H9 (cell line): ENCODE results near the gene CCNQ. TPM values are rescaled to one million over a fixed set of nuclear protein-coding genes. Genes with fewer than 3 reads are reported as not detected.

ENCODE experiments used
- DNase-seq: peaks from one replicate; pipeline ENCODE4 v3.0.0-alpha.2; 2017
- H2AFZ ChIP-seq: one replicate; pipeline ENCODE4 v1.6.1; 2013; ENCODE audit warnings: mild to moderate bottlenecking, low read length, control low read depth, moderate library complexity
- H2AK5ac ChIP-seq: 2 replicates; pipeline ENCODE4 v1.6.1; 2013; ENCODE audit warnings: low read length, control low read depth, mixed read lengths; ENCODE audit not compliant: insufficient read length
- H2BK120ac ChIP-seq: one replicate; pipeline ENCODE4 v1.6.1; 2013; ENCODE audit warnings: low read depth, mild to moderate bottlenecking, low read length, control low read depth, inconsistent platforms; ENCODE audit not compliant: poor library complexity, severe bottlenecking
- H2BK12ac ChIP-seq: 2 replicates; pipeline ENCODE4 v1.6.1; 2013; ENCODE audit warnings: low read length, control low read depth, mixed read lengths, low read depth; ENCODE audit not compliant: insufficient read length
- H2BK15ac ChIP-seq: 2 replicates; pipeline ENCODE4 v1.6.1; 2013; ENCODE audit warnings: low read depth, low read length, control low read depth
- H2BK20ac ChIP-seq: one replicate; pipeline ENCODE4 v1.6.1; 2013; ENCODE audit warnings: low read depth, mild to moderate bottlenecking, low read length, control low read depth, inconsistent platforms; ENCODE audit not compliant: poor library complexity, severe bottlenecking
- H2BK5ac ChIP-seq: 2 replicates; pipeline ENCODE4 v1.6.1; 2013; ENCODE audit warnings: low read length, control low read depth, mixed read lengths; ENCODE audit not compliant: insufficient read length
- H3K14ac ChIP-seq: 2 replicates; pipeline ENCODE4 v1.6.1; 2013; ENCODE audit warnings: low read length, control low read depth; ENCODE audit not compliant: insufficient read depth
- H3K18ac ChIP-seq: 2 replicates; pipeline ENCODE4 v1.6.1; 2013; ENCODE audit warnings: low read depth, mild to moderate bottlenecking, mixed read lengths, low read length, control low read depth; ENCODE audit not compliant: insufficient read length
- H3K23ac ChIP-seq: 2 replicates; pipeline ENCODE4 v1.6.1; 2013; ENCODE audit warnings: low read length, control low read depth, mixed read lengths, low read depth; ENCODE audit not compliant: insufficient read length
- H3K23me2 ChIP-seq: 2 replicates; pipeline ENCODE4 v1.6.1; 2013; ENCODE audit warnings: low read depth, mild to moderate bottlenecking, mixed read lengths, low read length, control low read depth; ENCODE audit not compliant: insufficient read length, poor library complexity, severe bottlenecking
- H3K27ac ChIP-seq: 2 replicates; pipeline ENCODE4 v1.5.1; 2013; ENCODE audit warnings: low read length, control low read depth, mixed read lengths, low read depth; ENCODE audit not compliant: insufficient read length
- H3K27me3 ChIP-seq: 2 replicates; pipeline ENCODE4 v1.6.1; 2013; ENCODE audit warnings: low read length, control low read depth, inconsistent platforms; ENCODE audit not compliant: insufficient read depth
- H3K4ac ChIP-seq: 2 replicates; pipeline ENCODE4 v1.6.1; 2013; ENCODE audit warnings: low read depth, mild to moderate bottlenecking, control low read depth, inconsistent platforms, low read length, moderate library complexity
- H3K4me1 ChIP-seq: 2 replicates; pipeline ENCODE4 v1.6.1; 2013; ENCODE audit warnings: low read length, control low read depth, inconsistent platforms; ENCODE audit not compliant: insufficient read depth
- H3K4me2 ChIP-seq: 2 replicates; pipeline ENCODE4 v1.6.1; 2013; ENCODE audit warnings: low read length, control low read depth, mixed read lengths; ENCODE audit not compliant: insufficient read length, insufficient read depth
- H3K56ac ChIP-seq: 2 replicates; pipeline ENCODE4 v1.6.1; 2013; ENCODE audit warnings: low read depth, mild to moderate bottlenecking, mixed read lengths, low read length, control low read depth; ENCODE audit not compliant: insufficient read length
- H3K79me1 ChIP-seq: 2 replicates; pipeline ENCODE4 v1.6.1; 2013; ENCODE audit warnings: low read depth, mild to moderate bottlenecking, moderate library complexity, low read length, control low read depth, inconsistent platforms; ENCODE audit not compliant: insufficient read depth, poor library complexity, severe bottlenecking
- H3K79me2 ChIP-seq: 2 replicates; pipeline ENCODE4 v1.6.1; 2013; ENCODE audit warnings: low read length, control low read depth, inconsistent platforms; ENCODE audit not compliant: insufficient read depth
- H3K9ac ChIP-seq: 2 replicates; pipeline ENCODE4 v1.6.1; 2013; ENCODE audit warnings: low read length, control low read depth, mixed read lengths; ENCODE audit not compliant: insufficient read length; ENCODE audit errors: extremely low read depth
- H3K9me3 ChIP-seq: one replicate; pipeline ENCODE4 v1.6.1; 2013; ENCODE audit warnings: low read depth, low read length, inconsistent platforms; ENCODE audit not compliant: control insufficient read depth
- H3T11ph ChIP-seq: one replicate; pipeline ENCODE4 v1.6.1; 2013; ENCODE audit warnings: mild to moderate bottlenecking, low read length, control low read depth, inconsistent platforms
- H4K20me1 ChIP-seq: one replicate; pipeline ENCODE4 v1.6.1; 2013; ENCODE audit not compliant: control insufficient read depth, insufficient read length, insufficient read depth
- H4K5ac ChIP-seq: 2 replicates; pipeline ENCODE4 v1.6.1; 2013; ENCODE audit warnings: low read depth, mild to moderate bottlenecking, mixed read lengths, low read length, control low read depth; ENCODE audit not compliant: insufficient read length
- H4K8ac ChIP-seq: replicated peaks from 2 replicates; pipeline ENCODE4 v1.6.1; 2013; ENCODE audit warnings: low read length, control low read depth, mixed read lengths, low read depth; ENCODE audit not compliant: insufficient read length
- H4K91ac ChIP-seq: 2 replicates; pipeline ENCODE4 v1.6.1; 2013; ENCODE audit warnings: low read depth, mild to moderate bottlenecking, moderate library complexity, mixed read lengths, low read length, control low read depth; ENCODE audit not compliant: insufficient read length
- H3K27ac Mint-ChIP-seq, 3 experiments: 2 replicates in 2 of 3; 3 replicates in 1 of 3; pipeline ENCODE4 v1.8.0; 2020 to 2021; ENCODE audit warnings: mixed read lengths in 3 of 3, mild to moderate bottlenecking in 1 of 3, moderate library complexity in 1 of 3
- H3K27me3 Mint-ChIP-seq: 2 replicates; pipeline ENCODE4 v1.8.0; 2021; ENCODE audit warnings: low read depth, mild to moderate bottlenecking, moderate library complexity, mixed read lengths
- H3K36me3 Mint-ChIP-seq, 3 experiments: 2 replicates in 2 of 3; 3 replicates in 1 of 3; pipeline ENCODE4 v1.8.0; 2020 to 2021; ENCODE audit warnings: low read depth in 3 of 3, mixed read lengths in 3 of 3; ENCODE audit not compliant: insufficient read depth in 1 of 3
- H3K4me1 Mint-ChIP-seq, 2 experiments: 2 replicates each; pipeline ENCODE4 v1.8.0; 2020; ENCODE audit warnings: mixed read lengths in 2 of 2
- H3K4me3 Mint-ChIP-seq, 2 experiments: 2 replicates in 1 of 2; 3 replicates in 1 of 2; pipeline ENCODE4 v1.8.0; 2020 to 2021; ENCODE audit warnings: mild to moderate bottlenecking in 2 of 2, mixed read lengths in 2 of 2, moderate library complexity in 1 of 2
- H3K9me3 Mint-ChIP-seq, 2 experiments: 2 replicates in 1 of 2; 3 replicates in 1 of 2; pipeline ENCODE4 v1.8.0; 2020; ENCODE audit warnings: mild to moderate bottlenecking in 2 of 2, mixed read lengths in 2 of 2, moderate library complexity in 1 of 2
- CTCF ChIP-seq: fragments of 200-600 bp; sonication (generic); conservative IDR thresholded peaks from 3 replicates; pipeline ENCODE4 v1.8.0; 2021; ENCODE audit warnings: antibody characterized with exemption, mild to moderate bottlenecking
- WGBS: extraction: QIAGEN DNeasy Blood & Tissue Kit; methylation state at CpG from one replicate; pipeline ENCODE4 v1.1.7; 2013; ENCODE audit warnings: missing lambda C conversion rate, low lambda C conversion rate, mixed read lengths; ENCODE audit not compliant: insufficient read length; ENCODE audit errors: extremely low coverage; 5-methylcytosine and 5-hydroxymethylcytosine counted together
- total RNA-seq: library from RNA; stranded (reverse); gene quantifications from 2 replicates; pipeline ENCODE4 v1.2.1, GENCODE V29; 2021

Gene CCNQ
- total RNA-seq, 1 experiment from 2014 or later, result 18.4 TPM

- peak; percentile 71 for TF ChIP-seq CTCF
These were observed 44.3 kb downstream of the CCNQ start for GRCh38 chrX:153554519-153555167.

More at GRCh38 chrX:153554519-153555167, 44.3 kb downstream of the CCNQ start:
- Histone ChIP-seq H2BK12ac (no peak overlapping the region), H3K9me3 (peaks cover 51% of the 10 kb centered on the region), H3K79me1 (no peaks in the 10 kb centered on the region), H4K91ac (no peak overlapping the region), H4K20me1 (no peaks in the 10 kb centered on the region), H3K9ac (no peak overlapping the region), H3K27me3 (no peaks in the 10 kb centered on the region), H4K8ac (no peak overlapping the region), H2BK5ac (no peak overlapping the region), H3K14ac (no peak overlapping the region), H3K4me1 (no peaks in the 10 kb centered on the region), H3K23me2 (no peaks in the 10 kb centered on the region), H3K4me2 (no peak overlapping the region), H2AFZ (no peak overlapping the region), H3K27ac (no peak overlapping the region), H3K79me2 (no peaks in the 10 kb centered on the region), H2BK15ac (no peak overlapping the region), H4K5ac (no peak overlapping the region), H3T11ph (no peak overlapping the region), H3K4ac (no peak overlapping the region), H3K56ac (no peak overlapping the region), H2AK5ac (no peak overlapping the region), H3K23ac (no peak overlapping the region), H2BK20ac (no peak overlapping the region), H3K18ac (no peak overlapping the region), H2BK120ac (no peak overlapping the region)
- WGBS, result no CpG with 5 or more reads among the region's 17 CpGs
- DNase-seq, result peak; percentile 69
- H3K27ac Mint-ChIP-seq, result no peak overlapping the region
- no peak overlapping the region for H3K4me3 Mint-ChIP-seq
- H3K9me3 Mint-ChIP-seq, result peaks cover 71 to 88% of the 10 kb centered on the region in 2 experiments
- H3K36me3 Mint-ChIP-seq, result peaks cover 0 to 2% (median 0%) of the 10 kb centered on the region in 3 experiments; a peak in 2 of 7 replicates
- 0 out of 4 replicates have a peak, but pooled peaks cover 0 to 5% of the 10 kb centered on the region in 2 experiments for H3K4me1 Mint-ChIP-seq
- peaks cover 3% of the 10 kb centered on the region; the same call in 1 of the 2 replicates for H3K27me3 Mint-ChIP-seq
